Tibial nerve (tissue), 4 donors: ENCODE measurements around the gene PES1. TPM values are rescaled to one million over a fixed set of nuclear protein-coding genes. Genes with fewer than 3 reads are reported as not detected.
"Not testable (repeated sequence)": the region's sequence is repeated elsewhere in the genome, so short reads cannot be mapped to it uniquely, and the experiment has no call there.

Experiments
- DNase-seq, 2 donors: peaks; one replicate each; pipeline ENCODE4 v3.0.0-alpha.2; 2019; ENCODE audit warnings: low spot score in 2 of 2
- H3K27ac ChIP-seq, 4 donors: fragments of 200-600 bp; sonication (generic) in 3 of 4; one replicate each; pipeline ENCODE4 v1.5.1; 2017 to 2019; ENCODE audit warnings: mild to moderate bottlenecking in 1 of 4
- H3K27me3 ChIP-seq, 2 donors: fragments of 200-600 bp; sonication (generic) in 1 of 2; one replicate each; pipeline versions ENCODE4 v1.5.1 to v1.6.0; 2017 to 2019
- H3K36me3 ChIP-seq, 3 donors: fragments of 200-600 bp; sonication (generic); one replicate each; pipeline ENCODE4 v1.5.1; 2018 to 2019
- H3K4me1 ChIP-seq, 4 donors: fragments of 200-600 bp; sonication (generic) in 3 of 4; one replicate each; pipeline ENCODE4 v1.5.1; 2017 to 2019
- H3K4me3 ChIP-seq, 4 donors: fragments of 200-600 bp; sonication (generic) in 3 of 4; one replicate each; pipeline ENCODE4 v1.5.1; 2017 to 2019; ENCODE audit warnings: mild to moderate bottlenecking in 1 of 4, moderate library complexity in 1 of 4
- H3K9me3 ChIP-seq, 4 donors: fragments of 200-600 bp; sonication (generic) in 3 of 4; one replicate each; pipeline ENCODE4 v1.5.1; 2017 to 2019
- EP300 ChIP-seq, 2 donors: sonication (generic); formaldehyde crosslinking; IDR thresholded peaks; one replicate each; pipeline ENCODE4 v1.6.1; 2017; ENCODE audit warnings: antibody characterized with exemption in 2 of 2, mild to moderate bottlenecking in 1 of 2
- POLR2A ChIP-seq, 2 donors: fragments of 450-650 bp; IDR thresholded peaks; one replicate each; pipeline ENCODE4 v1.6.1; 2017; ENCODE audit warnings: antibody characterized with exemption in 2 of 2, mild to moderate bottlenecking in 2 of 2, moderate library complexity in 2 of 2
- WGBS, 2 donors: methylation state at CpG; one replicate each; pipeline ENCODE4 v1.1.5; 2018; 5-methylcytosine and 5-hydroxymethylcytosine counted together
- total RNA-seq, 4 donors: library from RNA; depleted of rRNA; stranded (reverse); fragments of >200 nt; gene quantifications; one replicate each; pipeline ENCODE4 v1.1.0, GENCODE V29; 2016
- TF ChIP-seq, protein P1 (sequence below), 5 experiments: fragments of 200-600 bp in 3 of 5; fragments of 450-650 bp in 2 of 5; sonication (generic) in 3 of 5; IDR thresholded peaks; one replicate each; pipeline ENCODE4 v1.5.1; 2016 to 2019; ENCODE audit warnings: antibody characterized with exemption in 5 of 5, mild to moderate bottlenecking in 3 of 5, moderate library complexity in 2 of 5

The PES1 gene
- total RNA-seq, 4 donors from 2014 or later, result 53.9 to 74.7 (median 70.3) TPM

DNA sequence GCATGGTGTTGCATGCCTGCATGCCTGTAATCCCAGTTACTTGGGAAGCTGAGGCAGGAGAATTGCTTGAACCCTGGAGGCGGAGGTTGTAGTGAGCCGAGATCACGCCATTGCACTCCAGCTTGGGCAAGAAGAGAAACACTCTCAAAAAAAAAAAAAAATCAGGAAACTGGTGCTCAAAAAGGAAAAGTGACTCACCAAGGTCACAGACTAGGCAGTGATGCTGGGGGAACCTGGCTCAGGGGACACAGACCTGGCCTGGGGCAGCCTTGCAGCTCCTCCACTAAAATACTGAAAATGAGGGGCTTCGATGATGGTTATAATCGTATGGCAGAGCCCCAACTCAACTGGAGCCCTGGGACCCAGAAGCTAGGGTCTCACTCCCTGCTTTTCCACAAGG lies 35.8 kb upstream of the PES1 start:
- no peaks in the 10 kb centered on the region for H3K9me3 ChIP-seq
- H3K4me1 ChIP-seq, result peaks cover 0 to 4% (median 2%) of the 10 kb centered on the region in 4 donors
- H3K27ac ChIP-seq, result no peak overlapping the region
- no peak for DNase-seq
- H3K27me3 ChIP-seq, result no peaks in the 10 kb centered on the region
- 87 to 88% methylated on average over 5 of the region's 5 CpGs for WGBS, 2 donors
- no peak overlapping the region for H3K4me3 ChIP-seq
- H3K36me3 ChIP-seq, result peaks cover 0 to 22% (median 0%) of the 10 kb centered on the region in 3 donors
- TF ChIP-seq EP300 (IDR thresholded peaks at IDR 0.05), result no peak
- TF ChIP-seq POLR2A (IDR thresholded peaks at IDR 0.05), result no peak
- TF ChIP-seq, protein P1, sequence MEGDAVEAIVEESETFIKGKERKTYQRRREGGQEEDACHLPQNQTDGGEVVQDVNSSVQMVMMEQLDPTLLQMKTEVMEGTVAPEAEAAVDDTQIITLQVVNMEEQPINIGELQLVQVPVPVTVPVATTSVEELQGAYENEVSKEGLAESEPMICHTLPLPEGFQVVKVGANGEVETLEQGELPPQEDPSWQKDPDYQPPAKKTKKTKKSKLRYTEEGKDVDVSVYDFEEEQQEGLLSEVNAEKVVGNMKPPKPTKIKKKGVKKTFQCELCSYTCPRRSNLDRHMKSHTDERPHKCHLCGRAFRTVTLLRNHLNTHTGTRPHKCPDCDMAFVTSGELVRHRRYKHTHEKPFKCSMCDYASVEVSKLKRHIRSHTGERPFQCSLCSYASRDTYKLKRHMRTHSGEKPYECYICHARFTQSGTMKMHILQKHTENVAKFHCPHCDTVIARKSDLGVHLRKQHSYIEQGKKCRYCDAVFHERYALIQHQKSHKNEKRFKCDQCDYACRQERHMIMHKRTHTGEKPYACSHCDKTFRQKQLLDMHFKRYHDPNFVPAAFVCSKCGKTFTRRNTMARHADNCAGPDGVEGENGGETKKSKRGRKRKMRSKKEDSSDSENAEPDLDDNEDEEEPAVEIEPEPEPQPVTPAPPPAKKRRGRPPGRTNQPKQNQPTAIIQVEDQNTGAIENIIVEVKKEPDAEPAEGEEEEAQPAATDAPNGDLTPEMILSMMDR (IDR thresholded peaks at IDR 0.05), result no peak

- no peak for DNase-seq
- Histone ChIP-seq H3K27me3 (no peaks in the 10 kb centered on the region), H3K9me3 (no peaks in the 10 kb centered on the region), H3K36me3 (peaks cover 0 to 31% (median 0%) of the 10 kb centered on the region in 3 donors), H3K4me3 (no peak overlapping the region), H3K27ac (no peak overlapping the region), H3K4me1 (peaks cover 0 to 4% (median 2%) of the 10 kb centered on the region in 4 donors)
- WGBS, 2 donors, result 83 to 97% methylated on average over 4 to 5 of the region's 5 CpGs
- no peak for TF ChIP-seq EP300 (IDR thresholded peaks at IDR 0.05)
- TF ChIP-seq POLR2A (IDR thresholded peaks at IDR 0.05), result no peak
- TF ChIP-seq, protein P1 (IDR thresholded peaks at IDR 0.05), result no peak
Measured at GRCh38 chr22:30626413-30626812, 34.7 kb upstream of the PES1 start.

GRCh38 chr22:30619909-30620308 lies 28.2 kb upstream of the PES1 start:
- H3K4me3 ChIP-seq, H3K27me3 ChIP-seq, H3K4me1 ChIP-seq, H3K27ac ChIP-seq, H3K9me3 ChIP-seq, DNase-seq: not testable (repeated sequence)
- 90 to 91% methylated on average over 6 of the region's 6 CpGs for WGBS, 2 donors
- H3K36me3 ChIP-seq, result peaks cover 0 to 83% (median 0%) of the 10 kb centered on the region in 3 donors

- H3K27ac ChIP-seq, result no peak overlapping the region
- H3K4me1 ChIP-seq, result no peaks in the 10 kb centered on the region
- no peak for DNase-seq
Measured at GRCh38 chr22:30617819-30618218, 26.1 kb upstream of the PES1 start.

DNA sequence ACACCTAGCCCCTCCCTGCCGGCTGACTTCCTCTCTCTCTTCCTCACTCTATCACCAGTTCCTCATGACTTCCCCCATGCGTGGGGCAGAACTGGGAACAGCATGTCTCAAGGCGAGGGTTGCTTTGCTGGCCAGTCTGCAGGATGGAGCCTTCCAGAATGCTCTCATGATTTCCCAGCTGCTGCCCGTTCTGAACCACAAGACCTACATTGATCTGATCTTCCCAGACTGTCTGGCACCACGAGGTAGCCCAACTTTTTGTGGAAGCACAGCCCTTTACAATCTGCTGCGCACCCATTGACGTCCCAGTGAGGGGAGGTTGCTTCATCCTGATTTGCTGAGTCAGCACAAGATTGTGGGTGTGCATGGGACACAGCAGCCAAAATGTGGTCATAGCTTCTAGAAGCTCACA lies 23.8 kb upstream of the PES1 start:
- Histone ChIP-seq H3K4me3 (no peak overlapping the region), H3K36me3 (peaks cover 0 to 93% (median 0%) of the 10 kb centered on the region in 3 donors)
- 77 to 84% methylated on average over 7 of the region's 7 CpGs for WGBS, 2 donors

More at GRCh38 chr22:30617819-30618218, 26.1 kb upstream of the PES1 start:
- Histone ChIP-seq H3K4me3 (no peak overlapping the region), H3K9me3 (no peaks in the 10 kb centered on the region), H3K27me3 (no peaks in the 10 kb centered on the region), H3K36me3 (peaks cover 0 to 93% (median 0%) of the 10 kb centered on the region in 3 donors)
- TF ChIP-seq, protein P1 (IDR thresholded peaks at IDR 0.05), result no peak
- TF ChIP-seq POLR2A (IDR thresholded peaks at IDR 0.05) (no peak), EP300 (IDR thresholded peaks at IDR 0.05) (no peak)
- 89 to 90% methylated on average over 6 of the region's 6 CpGs for WGBS, 2 donors

More for the DNA sequence above, 23.8 kb upstream of the PES1 start:
- Histone ChIP-seq H3K27me3 (no peaks in the 10 kb centered on the region), H3K4me1 (no peaks in the 10 kb centered on the region), H3K27ac (no peak overlapping the region), H3K9me3 (no peaks in the 10 kb centered on the region)
- TF ChIP-seq POLR2A (IDR thresholded peaks at IDR 0.05), result no peak
- TF ChIP-seq, protein P1 (IDR thresholded peaks at IDR 0.05), result no peak
- TF ChIP-seq EP300 (IDR thresholded peaks at IDR 0.05), result peak in 1 of 2 donors; percentile 53
- peak in 1 of 2 donors; percentile 28 for DNase-seq
